GM12874 (cell line): Measurements from ENCODE around the gene GOLGA8Q.
"Not testable (repeated sequence)": the region's sequence is repeated elsewhere in the genome, so short reads cannot be mapped to it uniquely, and the experiment has no call there.

ENCODE experiments used
- CTCF ChIP-seq: IDR thresholded peaks from 2 replicates; pipeline ENCODE4 v1.5.1; 2011; ENCODE audit warnings: low read depth, mild to moderate bottlenecking, control low read depth, low read length, moderate library complexity; ENCODE audit not compliant: insufficient read depth

Gene GOLGA8Q

GRCh38 chr15:30551750-30552149 is at the start of gene GOLGA8Q:
TSS of gene GOLGA8Q (plus strand) at chr15:30552050. CDS start at chr15:30552078, 28 bp downstream.
- TF ChIP-seq CTCF, result not testable (repeated sequence)

DNA sequence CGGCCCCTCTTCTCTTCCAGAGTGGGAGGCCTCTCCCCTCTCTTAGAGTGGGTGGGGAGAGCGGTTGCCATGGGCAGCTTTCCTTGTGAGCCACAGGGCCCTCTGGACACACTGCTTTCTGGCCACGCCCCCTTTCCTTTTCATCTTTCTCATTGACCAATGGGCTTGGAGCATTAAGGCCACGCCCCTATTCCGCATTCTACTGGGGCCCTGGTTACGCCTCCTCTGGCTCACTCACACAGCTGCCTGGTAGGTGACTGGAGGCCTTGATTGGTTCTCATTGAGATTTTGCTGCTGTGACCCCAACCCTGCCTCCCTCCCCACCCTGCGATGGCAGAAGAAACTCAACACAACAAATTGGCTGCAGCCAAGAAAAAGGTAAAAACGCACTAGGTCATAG is 51.9 kb downstream of the GOLGA8Q start, which contains the start of gene GOLGA8H:
TSS of gene GOLGA8H (plus strand) at position 233 of the 400 bp plus-strand sequence. CDS start at position 331, 98 bp downstream.
- not testable (repeated sequence) for TF ChIP-seq CTCF
